ENCODE data around the gene EFHC1.

DNA sequence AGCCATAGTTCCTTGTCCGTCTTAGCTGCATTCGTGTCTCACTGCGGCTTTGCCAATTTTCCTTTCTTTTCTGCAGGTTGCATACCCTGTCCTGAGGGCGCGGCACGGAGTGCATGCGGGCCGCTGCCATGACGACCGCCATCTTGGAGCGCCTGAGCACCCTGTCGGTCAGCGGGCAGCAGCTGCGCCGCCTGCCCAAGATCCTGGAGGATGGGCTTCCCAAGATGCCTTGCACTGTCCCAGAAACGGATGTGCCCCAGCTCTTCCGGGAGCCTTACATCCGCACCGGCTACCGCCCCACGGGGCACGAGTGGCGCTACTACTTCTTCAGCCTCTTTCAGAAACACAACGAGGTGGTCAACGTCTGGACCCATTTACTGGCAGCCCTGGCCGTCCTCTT is 17.1 kb upstream of the EFHC1 start:
- TF ChIP-seq, protein P1, sequence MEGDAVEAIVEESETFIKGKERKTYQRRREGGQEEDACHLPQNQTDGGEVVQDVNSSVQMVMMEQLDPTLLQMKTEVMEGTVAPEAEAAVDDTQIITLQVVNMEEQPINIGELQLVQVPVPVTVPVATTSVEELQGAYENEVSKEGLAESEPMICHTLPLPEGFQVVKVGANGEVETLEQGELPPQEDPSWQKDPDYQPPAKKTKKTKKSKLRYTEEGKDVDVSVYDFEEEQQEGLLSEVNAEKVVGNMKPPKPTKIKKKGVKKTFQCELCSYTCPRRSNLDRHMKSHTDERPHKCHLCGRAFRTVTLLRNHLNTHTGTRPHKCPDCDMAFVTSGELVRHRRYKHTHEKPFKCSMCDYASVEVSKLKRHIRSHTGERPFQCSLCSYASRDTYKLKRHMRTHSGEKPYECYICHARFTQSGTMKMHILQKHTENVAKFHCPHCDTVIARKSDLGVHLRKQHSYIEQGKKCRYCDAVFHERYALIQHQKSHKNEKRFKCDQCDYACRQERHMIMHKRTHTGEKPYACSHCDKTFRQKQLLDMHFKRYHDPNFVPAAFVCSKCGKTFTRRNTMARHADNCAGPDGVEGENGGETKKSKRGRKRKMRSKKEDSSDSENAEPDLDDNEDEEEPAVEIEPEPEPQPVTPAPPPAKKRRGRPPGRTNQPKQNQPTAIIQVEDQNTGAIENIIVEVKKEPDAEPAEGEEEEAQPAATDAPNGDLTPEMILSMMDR (IDR thresholded peaks at IDR 0.05 in 4 of 5, conservative IDR thresholded peaks at IDR 0.05 in 1 of 5), result no peak
- TF ChIP-seq POLR2A (IDR thresholded peaks at IDR 0.05), result no peak
